Right lobe of liver (tissue), 6 donors: ENCODE results near the gene ZNF691. TPM values are rescaled to one million over a fixed set of nuclear protein-coding genes. Genes with fewer than 3 reads are reported as not detected.

Experiments used
- ATAC-seq, 4 donors: fragments of 200-7000 bp; cut with Tn5 transposase; one replicate each; pipeline ENCODE4 v1.9.1; 2020; ENCODE audit warnings: mild to moderate bottlenecking in 4 of 4, moderate library complexity in 4 of 4
- DNase-seq, 3 donors: peaks; one replicate each; pipeline ENCODE4 v3.0.0-alpha.2; 2020
- H3K27ac ChIP-seq, 3 donors: fragments of 200-600 bp; one replicate each; pipeline ENCODE4 v1.8.0; 2022
- H3K27me3 ChIP-seq, 2 donors: fragments of 200-600 bp; one replicate each; pipeline ENCODE4 v1.8.0; 2022
- H3K36me3 ChIP-seq, 4 donors: fragments of 200-600 bp; sonication (generic) in 1 of 4; one replicate each; pipeline versions ENCODE4 v1.5.1 to v1.8.0; 2017 to 2022; ENCODE audit warnings: control low read depth in 1 of 4
- H3K4me1 ChIP-seq, 4 donors: fragments of 200-600 bp; sonication (generic) in 1 of 4; one replicate each; pipeline versions ENCODE4 v1.5.1 to v1.8.0; 2017 to 2022; ENCODE audit warnings: control low read depth in 1 of 4
- H3K4me3 ChIP-seq, 3 donors: fragments of 200-600 bp; one replicate each; pipeline ENCODE4 v1.8.0; 2022
- H3K9me3 ChIP-seq, 4 donors: fragments of 200-600 bp; sonication (generic) in 1 of 4; one replicate each; pipeline versions ENCODE4 v1.5.1 to v1.8.0; 2017 to 2022; ENCODE audit warnings: control low read depth in 1 of 4
- POLR2A ChIP-seq: fragments of 450-650 bp; IDR thresholded peaks from one replicate; pipeline ENCODE4 v1.6.1; 2017; ENCODE audit warnings: antibody characterized with exemption, mild to moderate bottlenecking
- WGBS: methylation state at CpG from one replicate; pipeline ENCODE4 v1.1.6; 2018; ENCODE audit warnings: low coverage, low lambda C conversion rate; ENCODE audit not compliant: insufficient coverage; ENCODE audit errors: missing lambda C conversion rate; 5-methylcytosine and 5-hydroxymethylcytosine counted together
- intact Hi-C, 2 donors: fragments of 100-400 bp; cut with DNase I; formaldehyde crosslinking; loops; one replicate each; pipeline versions ENCODE4 v1.11.2 to v1.14.1; 2022
- total RNA-seq, 6 experiments: library from RNA; depleted of rRNA in 2 of 6; stranded (reverse); fragments of >200 nt in 2 of 6; fragmentation: NEBNext Ultra II Directional in 3 of 6; extraction: Animal tissue kit (Norgen Biotek cat#: 25700) in 3 of 6; gene quantifications; one replicate each; pipeline versions ENCODE4 v1.1.0 to v1.2.4, GENCODE V29; 2016 to 2023
- TF ChIP-seq, protein P1 (sequence below), 4 donors: fragments of 200-600 bp in 3 of 4; fragments of 450-650 bp in 1 of 4; IDR thresholded peaks; one replicate each; pipeline versions ENCODE4 v1.5.1 to v1.8.0; 2016 to 2022; ENCODE audit warnings: antibody characterized with exemption in 4 of 4, mild to moderate bottlenecking in 2 of 4
- donor health status: DM: no; HTN: yes; CAD: no.
- donor health status: DM: no; HTN: no; CAD: no.
- donor health status: DM: no; HTN: no; CAD: no.
- donor health status: DM: no; HTN: yes; CAD: no.
- donor health status: DM: no; HTN: yes; CAD: no.

The ZNF691 gene
- total RNA-seq, 6 experiments from 2014 or later = 5.0 to 9.5 (median 7.2) TPM

DNA sequence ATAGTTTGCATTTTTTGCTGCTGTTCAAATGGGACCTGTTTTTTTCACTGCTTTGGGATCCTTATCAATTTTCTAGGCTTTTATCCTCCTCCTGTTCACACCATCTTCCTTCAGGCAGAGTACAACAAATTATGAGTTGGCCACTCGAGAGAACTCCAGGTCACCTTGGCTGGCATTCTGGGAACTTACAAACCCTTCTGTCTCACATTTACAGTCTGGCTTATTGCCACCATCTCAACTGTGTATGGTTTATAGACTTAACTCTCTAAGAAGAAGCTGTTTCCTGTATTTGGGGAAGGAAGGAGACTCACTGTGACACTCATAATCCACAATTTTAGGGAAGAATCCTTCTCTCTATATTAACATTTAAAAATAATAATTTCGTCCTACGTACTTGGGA, 5.4 kb upstream of the ZNF691 start:
- no peak overlapping the region for H3K27ac ChIP-seq
- no peaks in the 10 kb centered on the region for H3K9me3 ChIP-seq
- TF ChIP-seq, protein P1, sequence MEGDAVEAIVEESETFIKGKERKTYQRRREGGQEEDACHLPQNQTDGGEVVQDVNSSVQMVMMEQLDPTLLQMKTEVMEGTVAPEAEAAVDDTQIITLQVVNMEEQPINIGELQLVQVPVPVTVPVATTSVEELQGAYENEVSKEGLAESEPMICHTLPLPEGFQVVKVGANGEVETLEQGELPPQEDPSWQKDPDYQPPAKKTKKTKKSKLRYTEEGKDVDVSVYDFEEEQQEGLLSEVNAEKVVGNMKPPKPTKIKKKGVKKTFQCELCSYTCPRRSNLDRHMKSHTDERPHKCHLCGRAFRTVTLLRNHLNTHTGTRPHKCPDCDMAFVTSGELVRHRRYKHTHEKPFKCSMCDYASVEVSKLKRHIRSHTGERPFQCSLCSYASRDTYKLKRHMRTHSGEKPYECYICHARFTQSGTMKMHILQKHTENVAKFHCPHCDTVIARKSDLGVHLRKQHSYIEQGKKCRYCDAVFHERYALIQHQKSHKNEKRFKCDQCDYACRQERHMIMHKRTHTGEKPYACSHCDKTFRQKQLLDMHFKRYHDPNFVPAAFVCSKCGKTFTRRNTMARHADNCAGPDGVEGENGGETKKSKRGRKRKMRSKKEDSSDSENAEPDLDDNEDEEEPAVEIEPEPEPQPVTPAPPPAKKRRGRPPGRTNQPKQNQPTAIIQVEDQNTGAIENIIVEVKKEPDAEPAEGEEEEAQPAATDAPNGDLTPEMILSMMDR (IDR thresholded peaks at IDR 0.05) = no peak
- no peak for TF ChIP-seq POLR2A
- 74% methylated on average over 2 of the region's 3 CpGs for WGBS
- H3K4me3 ChIP-seq = no peak overlapping the region
- H3K4me1 ChIP-seq = peaks cover 0 to 8% (median 0%) of the 10 kb centered on the region in 4 donors
- DNase-seq = no peak
- ATAC-seq = no peak
- H3K27me3 ChIP-seq = no peaks in the 10 kb centered on the region
- H3K36me3 ChIP-seq = peaks cover 0 to 17% (median 0%) of the 10 kb centered on the region in 4 donors
- intact Hi-C loops = no loop called here

DNA sequence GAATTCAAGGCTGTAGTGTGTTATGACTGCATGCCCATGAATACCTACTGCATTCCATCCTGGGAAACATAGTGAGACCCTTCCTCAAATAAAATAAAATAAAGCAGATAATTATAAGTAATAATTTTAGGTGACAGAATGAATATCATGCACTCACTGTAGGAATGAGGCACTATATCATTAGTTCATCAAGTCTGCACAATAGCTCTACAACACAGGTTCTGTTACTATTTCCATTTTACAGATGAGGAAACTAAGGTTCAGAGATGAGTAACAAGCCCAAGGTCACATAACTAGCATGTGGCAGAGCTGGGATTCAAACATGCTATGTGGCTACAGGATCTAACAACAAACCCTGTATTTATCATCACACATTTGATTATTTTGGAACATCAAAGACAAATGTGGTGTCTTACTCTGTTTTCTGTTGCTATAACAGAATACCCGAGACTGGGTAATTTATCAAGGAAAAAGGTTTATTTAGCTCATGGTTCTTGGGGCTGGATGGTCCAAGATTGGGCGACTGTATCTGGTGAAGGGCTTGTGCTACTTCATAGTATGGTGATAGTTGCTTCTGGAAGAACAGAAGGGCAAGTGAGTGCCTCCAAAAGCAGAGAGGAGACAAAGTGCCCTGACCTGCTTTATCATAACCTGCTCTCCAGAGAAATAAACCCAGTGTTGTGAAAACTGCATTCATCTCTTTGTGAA, 4.8 kb upstream of the ZNF691 start:
- intact Hi-C loops = no loop called here
- H3K27me3 ChIP-seq = no peaks in the 10 kb centered on the region
- H3K36me3 ChIP-seq = peaks cover 0 to 17% (median 0%) of the 10 kb centered on the region in 4 donors
- H3K4me3 ChIP-seq = no peak overlapping the region
- TF ChIP-seq, protein P1 (IDR thresholded peaks at IDR 0.05) = no peak
- no peak for TF ChIP-seq POLR2A
- peaks cover 0 to 8% (median 0%) of the 10 kb centered on the region in 4 donors for H3K4me1 ChIP-seq
- 92% methylated on average over 2 of the region's 2 CpGs for whole genome bisulfite sequencing
- H3K27ac ChIP-seq = no peak overlapping the region
- H3K9me3 ChIP-seq = no peaks in the 10 kb centered on the region
- DNase-seq (no peak), ATAC-seq (no peak)

DNA sequence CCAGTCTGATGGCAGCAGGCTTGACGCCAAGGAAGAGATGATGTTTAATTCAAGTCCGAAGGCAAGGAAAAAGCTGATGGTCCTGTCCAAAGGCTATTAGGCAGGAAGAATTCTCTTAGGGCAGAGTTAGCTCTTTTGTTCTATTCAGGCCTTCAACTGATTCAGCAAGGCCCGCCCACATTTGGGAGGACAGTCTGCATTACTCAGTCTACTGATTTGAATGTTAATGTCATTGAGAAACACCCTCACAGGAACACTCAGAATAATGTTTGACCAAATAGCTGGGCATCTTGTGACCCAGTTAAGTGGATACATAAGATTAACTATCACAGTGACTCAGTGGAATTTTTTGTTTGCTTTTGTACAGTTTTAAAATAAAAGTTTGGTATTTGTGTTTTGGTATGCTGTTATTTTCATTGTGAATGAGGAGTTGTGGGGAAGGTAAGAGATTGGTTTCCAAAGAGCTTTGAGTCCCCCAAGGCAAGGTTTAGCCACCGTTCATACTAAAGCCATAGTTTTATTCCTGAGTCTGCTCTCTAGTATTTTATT, 1.7 kb upstream of the ZNF691 start:
- TF ChIP-seq, protein P1 (IDR thresholded peaks at IDR 0.05) = no peak
- TF ChIP-seq POLR2A = no peak

DNA sequence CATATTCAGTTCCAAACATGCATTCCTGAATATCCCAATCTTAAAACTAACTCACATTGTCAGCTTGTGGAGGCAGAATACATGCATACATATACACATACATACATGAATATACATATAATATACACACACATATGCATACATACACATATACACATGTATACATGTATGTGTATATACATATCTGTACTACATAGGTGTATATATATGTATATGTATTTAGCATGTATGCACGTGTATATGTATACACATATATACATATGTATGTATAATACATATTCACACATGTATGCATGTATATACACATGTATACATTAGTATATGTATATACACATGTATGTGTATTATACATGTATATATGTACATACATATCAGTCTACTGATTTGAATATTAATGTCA, 1.2 kb upstream of the ZNF691 start:
- ATAC-seq = no peak
- TF ChIP-seq POLR2A = no peak
- TF ChIP-seq, protein P1 (IDR thresholded peaks at IDR 0.05) = no peak
- WGBS = 57% methylated on average over 1 of the region's 1 CpG
- Histone ChIP-seq H3K27me3 (no peaks in the 10 kb centered on the region), H3K27ac (no peak overlapping the region), H3K36me3 (peaks cover 0 to 13% (median 2%) of the 10 kb centered on the region in 4 donors), H3K9me3 (no peaks in the 10 kb centered on the region), H3K4me1 (peaks cover 0 to 20% (median 4%) of the 10 kb centered on the region in 4 donors), H3K4me3 (no peak overlapping the region)
- no peak for DNase-seq
- intact Hi-C loops = no loop called here

More for the DNA sequence above, 1.7 kb upstream of the ZNF691 start:
- Histone ChIP-seq H3K4me3 (no peak overlapping the region), H3K9me3 (no peaks in the 10 kb centered on the region), H3K27ac (no peak overlapping the region), H3K4me1 (peaks cover 0 to 20% (median 4%) of the 10 kb centered on the region in 4 donors), H3K36me3 (peaks cover 0 to 14% (median 2%) of the 10 kb centered on the region in 4 donors), H3K27me3 (no peaks in the 10 kb centered on the region)
- WGBS = 91% methylated on average over 2 of the region's 4 CpGs
- DNase-seq (no peak), ATAC-seq (peak in 1 of 4 donors; percentile 8)
- intact Hi-C loops = no loop called here
